IMR-90 (cell line): Measurements from ENCODE around the gene C14orf180. TPM values are rescaled to one million over a fixed set of nuclear protein-coding genes. Genes with fewer than 3 reads are reported as not detected.

Experiments
- ATAC-seq: fragments of 200-7000 bp; cut with Tn5 transposase; 2 replicates; pipeline ENCODE4 v1.9.1; 2020; ENCODE audit warnings: low read depth, mild to moderate bottlenecking, moderate library complexity
- BruUV-seq: library from RNA; stranded (reverse); fragments of 400-500 nt; replicated peaks from 2 replicates; lab custom pipeline; 2021; lab: Mats Ljungman, UMichigan
- CTCF ChIA-PET: fragments of 300-600 bp; formaldehyde crosslinking; extraction: SDS; loops from one replicate; lab custom pipeline; 2021; ENCODE audit warnings: antibody characterized with exemption; lab: Yijun Ruan, JAX
- POLR2A ChIA-PET: fragments of 300-600 bp; sonication (Branson Sonifier 250); formaldehyde crosslinking; loops from one replicate; lab custom pipeline; 2022; ENCODE audit warnings: antibody characterized with exemption; ENCODE audit not compliant: unreplicated experiment; lab: Charles Lee
- DNase-seq: peaks from one replicate; pipeline ENCODE4 v3.0.0; 2013
- H2AFZ ChIP-seq: replicated peaks from 2 replicates; pipeline ENCODE3; 2013; ENCODE audit warnings: low read length, mild to moderate bottlenecking; ENCODE audit not compliant: poor library complexity
- H2AK5ac ChIP-seq: 2 replicates; pipeline ENCODE4 v1.6.1; 2013; ENCODE audit warnings: low read depth, low read length, inconsistent platforms
- H2AK9ac ChIP-seq: replicated peaks from 2 replicates; pipeline ENCODE3; 2013; ENCODE audit warnings: mild to moderate bottlenecking, low read depth, low read length, moderate library complexity; ENCODE audit not compliant: poor library complexity
- H2BK120ac ChIP-seq: 2 replicates; pipeline ENCODE4 v1.6.1; 2013; ENCODE audit warnings: low read depth, low read length, inconsistent platforms
- H2BK15ac ChIP-seq: 3 replicates; pipeline ENCODE4 v1.6.1; 2013; ENCODE audit warnings: low read depth, low read length, inconsistent platforms
- H2BK20ac ChIP-seq: 2 replicates; pipeline ENCODE4 v1.6.1; 2013; ENCODE audit warnings: low read depth, mild to moderate bottlenecking, inconsistent platforms, low read length, moderate library complexity
- H2BK5ac ChIP-seq: 2 replicates; pipeline ENCODE4 v1.6.1; 2013; ENCODE audit warnings: mild to moderate bottlenecking, low read depth, low read length, inconsistent platforms; ENCODE audit not compliant: poor library complexity, severe bottlenecking
- H3K14ac ChIP-seq: replicated peaks from 2 replicates; pipeline ENCODE4 v1.6.1; 2013; ENCODE audit warnings: low read depth, low read length, inconsistent platforms
- H3K18ac ChIP-seq: 2 replicates; pipeline ENCODE4 v1.6.1; 2013; ENCODE audit warnings: low read depth, low read length, control low read depth
- H3K23ac ChIP-seq: 2 replicates; pipeline ENCODE4 v1.6.1; 2013; ENCODE audit warnings: low read depth, low read length, inconsistent platforms
- H3K27ac ChIP-seq: 2 replicates; pipeline ENCODE4 v1.5.1; 2013; ENCODE audit warnings: mild to moderate bottlenecking, control low read depth, low read length; ENCODE audit not compliant: insufficient read depth
- H3K27me3 ChIP-seq: 2 replicates; pipeline ENCODE4 v1.6.1; 2013; ENCODE audit warnings: low read length; ENCODE audit not compliant: control insufficient read depth, insufficient read depth
- H3K36me3 ChIP-seq: 2 replicates; pipeline ENCODE4 v1.6.1; 2013; ENCODE audit warnings: low read length, mixed read lengths; ENCODE audit not compliant: control insufficient read depth, insufficient read depth
- H3K4ac ChIP-seq: 2 replicates; pipeline ENCODE4 v1.6.1; 2013; ENCODE audit warnings: low read depth, low read length, inconsistent platforms
- H3K4me1 ChIP-seq: 2 replicates; pipeline ENCODE4 v1.6.1; 2013; ENCODE audit warnings: low read length, mixed read lengths; ENCODE audit not compliant: control insufficient read depth, insufficient read depth
- H3K4me2 ChIP-seq: 2 replicates; pipeline ENCODE4 v1.6.1; 2013; ENCODE audit warnings: low read depth, mild to moderate bottlenecking, control low read depth, low read length, moderate library complexity
- H3K4me3 ChIP-seq: 2 replicates; pipeline ENCODE4 v1.5.1; 2013; ENCODE audit warnings: low read depth, mild to moderate bottlenecking, control low read depth, low read length, moderate library complexity; ENCODE audit not compliant: insufficient read depth
- H3K56ac ChIP-seq: 2 replicates; pipeline ENCODE4 v1.6.1; 2013; ENCODE audit warnings: low read length, inconsistent platforms; ENCODE audit not compliant: insufficient read depth; ENCODE audit errors: extremely low read depth
- H3K79me1 ChIP-seq, 2 experiments: 2 replicates each; pipeline ENCODE4 v1.6.1; 2013; ENCODE audit warnings: low read length in 2 of 2, inconsistent platforms in 1 of 2, low read depth in 1 of 2
- H3K9ac ChIP-seq: 2 replicates; pipeline ENCODE4 v1.6.1; 2013; ENCODE audit warnings: low read depth, low read length, control low read depth
- H3K9me1 ChIP-seq: 2 replicates; pipeline ENCODE4 v1.6.1; 2013; ENCODE audit warnings: low read length, inconsistent platforms; ENCODE audit not compliant: insufficient read depth
- H3K9me3 ChIP-seq: 2 replicates; pipeline ENCODE4 v1.6.1; 2013; ENCODE audit warnings: low read length; ENCODE audit not compliant: control insufficient read depth, insufficient read depth
- H4K20me1 ChIP-seq: 2 replicates; pipeline ENCODE4 v1.6.1; 2013; ENCODE audit warnings: low read length, inconsistent platforms; ENCODE audit not compliant: insufficient read depth
- H4K5ac ChIP-seq: 2 replicates; pipeline ENCODE4 v1.6.1; 2013; ENCODE audit warnings: mild to moderate bottlenecking, low read depth, low read length, control low read depth
- H4K8ac ChIP-seq, 2 experiments: 2 replicates each; pipeline ENCODE4 v1.6.1; 2013; ENCODE audit warnings: low read depth in 2 of 2, low read length in 2 of 2, control low read depth in 1 of 2, inconsistent platforms in 1 of 2
- H4K91ac ChIP-seq: 2 replicates; pipeline ENCODE4 v1.6.1; 2013; ENCODE audit warnings: low read depth, low read length, inconsistent platforms; ENCODE audit not compliant: insufficient read depth
- FOS ChIP-seq: fragments of 150-350 bp; IDR thresholded peaks from 2 replicates; pipeline ENCODE4 v1.6.1; 2016; ENCODE audit warnings: low read depth, low read length
- USF2 ChIP-seq: fragments of 150-350 bp; IDR thresholded peaks from 2 replicates; pipeline ENCODE4 v1.6.1; 2017; ENCODE audit warnings: mild to moderate bottlenecking, antibody characterized with exemption, low read length, low read depth
- WGBS, 2 experiments: methylation state at CpG; one replicate each; pipeline versions ENCODE4 v1.1.5 to v1.1.7; 2013; ENCODE audit warnings: missing lambda C conversion rate in 2 of 2; ENCODE audit not compliant: insufficient read length in 1 of 2; ENCODE audit errors: extremely low coverage in 2 of 2; 5-methylcytosine and 5-hydroxymethylcytosine counted together
- dilution Hi-C: fragments of 300-500 bp; cut with HindIII; formaldehyde crosslinking; loops from one replicate; pipeline ENCODE4 v1.14.3; 2018; ENCODE audit warnings: low sequenced_read_pairs; ENCODE audit not compliant: unreplicated experiment
- in situ Hi-C: fragments of 300-500 bp; cut with MboI; formaldehyde crosslinking; loops from 3 replicates; pipeline ENCODE4 v1.14.3; 2019; ENCODE audit warnings: low sequenced_read_pairs, inconsistent platforms, mixed read lengths
- intact Hi-C: fragments of 100-400 bp; cut with micrococcal nuclease; formaldehyde crosslinking; loops from 2 replicates; pipeline ENCODE4 v1.10.0; 2022
- polyA plus RNA-seq, 3 experiments: library from polyadenylated mRNA; depleted of rRNA; stranded (reverse); fragments of >200 nt; gene quantifications; 2 replicates each; pipeline ENCODE4 v1.2.3, GENCODE V29; 2012; ENCODE audit warnings: low replicate concordance in 1 of 3
- total RNA-seq: library from RNA; depleted of rRNA; stranded (reverse); fragments of >200 nt; gene quantifications from 2 replicates; pipeline ENCODE4 v1.2.3, GENCODE V29; 2012

C14orf180 gene
- total and polyA plus RNA-seq, 2 of the 4 experiments (the other 2 are of a cell fraction), result not detected

- Histone ChIP-seq H4K20me1 (no peaks in the 10 kb centered on the region), H3K14ac (no peak overlapping the region), H2AK9ac (no peak overlapping the region), H3K9me1 (no peaks in the 10 kb centered on the region), H3K4me1 (no peaks in the 10 kb centered on the region), H2BK15ac (no peak overlapping the region), H3K79me1 (no peaks in the 10 kb centered on the region), H2AFZ (no peak overlapping the region), H3K9me3 (no peaks in the 10 kb centered on the region), H4K5ac (no peak overlapping the region), H4K8ac (no peak overlapping the region), H3K4me2 (no peak overlapping the region), H2AK5ac (no peak overlapping the region), H3K56ac (no peak overlapping the region), H3K4ac (no peak overlapping the region), H2BK120ac (no peak overlapping the region), H3K23ac (no peak overlapping the region), H3K4me3 (no peak overlapping the region), H3K9ac (no peak overlapping the region), H3K18ac (no peak overlapping the region), H3K27ac (no peak overlapping the region), H3K36me3 (no peaks in the 10 kb centered on the region), H4K91ac (no peak overlapping the region), H3K27me3 (peaks cover 4% of the 10 kb centered on the region; the same call in 1 of the 2 replicates), H2BK20ac (no peak overlapping the region), H2BK5ac (no peak overlapping the region)
- ChIA-PET POLR2A (no interaction called here), CTCF (no interaction called here)
- 32% methylated on average over 7 of the region's 17 CpGs; no CpG with 5 or more reads in 1 of the 2 experiments for WGBS, 2 experiments
- intact Hi-C loops (no loop called here), dilution Hi-C loops (no loop called here), in situ Hi-C loops (loop anchor here (25.0 kb wide), 1 partner anchor 474 kb away; the partner anchor contains the start of gene ASPG)
- no TSS peak for BruUV-seq
- no peak for ATAC-seq
- TF ChIP-seq USF2 (no peak), FOS (no peak)
- no peak for DNase-seq
Observed at GRCh38 chr14:104561124-104561557, 18.4 kb upstream of the C14orf180 start.
